HepG2 (cell line): Measurements from ENCODE around the gene CCDC6. TPM values are rescaled to one million over a fixed set of nuclear protein-coding genes. Genes with fewer than 3 reads are reported as not detected.

Source experiments
- AGO1 ChIP-seq: fragments of 200-400 bp; formaldehyde crosslinking; IDR thresholded peaks from 2 replicates; pipeline ENCODE4 v1.6.1; 2017; ENCODE audit warnings: mild to moderate bottlenecking, low read depth, low read length, moderate library complexity; ENCODE audit not compliant: poor library complexity, severe bottlenecking
- GPN1 ChIP-seq: sonication (generic); formaldehyde crosslinking; IDR thresholded peaks from 2 replicates; pipeline ENCODE4 v1.5.1; 2020; ENCODE audit warnings: missing genetic modification reagents, borderline replicate concordance
- HIVEP1 ChIP-seq: sonication (generic); formaldehyde crosslinking; IDR thresholded peaks from 2 replicates; pipeline ENCODE4 v1.4.0; 2020; ENCODE audit warnings: mild to moderate bottlenecking, missing genetic modification reagents
- MBD4 ChIP-seq: IDR thresholded peaks from 2 replicates; pipeline ENCODE4 v1.6.1; 2012; ENCODE audit warnings: low read length, inconsistent platforms, borderline replicate concordance
- MTA3 ChIP-seq: sonication (generic); formaldehyde crosslinking; IDR thresholded peaks from 2 replicates; pipeline ENCODE4 v1.4.0; 2020; ENCODE audit warnings: missing genetic modification reagents
- NCOA2 ChIP-seq: sonication (generic); formaldehyde crosslinking; IDR thresholded peaks from 2 replicates; pipeline ENCODE4 v1.8.0; 2022; ENCODE audit warnings: inconsistent platforms
- NKX3-1 ChIP-seq: sonication (generic); formaldehyde crosslinking; IDR thresholded peaks from 2 replicates; pipeline ENCODE4 v1.5.0; 2020; ENCODE audit warnings: missing genetic modification reagents
- PHF21A ChIP-seq: sonication (generic); formaldehyde crosslinking; IDR thresholded peaks from 2 replicates; pipeline ENCODE4 v1.5.0; 2020; ENCODE audit warnings: mild to moderate bottlenecking, missing genetic modification reagents
- PRMT3 ChIP-seq: sonication (generic); formaldehyde crosslinking; IDR thresholded peaks from 2 replicates; pipeline ENCODE4 v1.8.1; 2022; ENCODE audit warnings: low read depth, mild to moderate bottlenecking, moderate library complexity, missing genetic modification reagents, borderline replicate concordance
- XBP1 ChIP-seq: sonication (generic); formaldehyde crosslinking; IDR thresholded peaks from 2 replicates; pipeline ENCODE4 v1.5.0; 2020; ENCODE audit warnings: missing genetic modification reagents
- ZNF296 ChIP-seq: sonication (generic); formaldehyde crosslinking; conservative IDR thresholded peaks from 2 replicates; pipeline ENCODE4 v1.5.0; 2020; ENCODE audit warnings: mild to moderate bottlenecking, missing genetic modification reagents
- ZNF746 ChIP-seq: sonication (generic); formaldehyde crosslinking; IDR thresholded peaks from 2 replicates; pipeline ENCODE4 v1.8.0; 2022; ENCODE audit warnings: mild to moderate bottlenecking, missing genetic modification reagents
- polyA plus RNA-seq, 8 experiments: library from polyadenylated mRNA; depleted of rRNA in 3 of 8; stranded (reverse) in 7 of 8; unstranded in 1 of 8; fragments of >200 nt; fragmentation: Illumina TruSeq in 4 of 8; extraction: Trizol in 4 of 8; gene quantifications; 2 replicates each; pipeline versions ENCODE4 v1.2.1 to v1.2.3, GENCODE V29; 2011 to 2016; ENCODE audit warnings: low read depth in 4 of 8, missing spikeins in 1 of 8, mixed read lengths in 1 of 8; ENCODE audit not compliant: insufficient read depth in 1 of 8
- total RNA-seq, 5 experiments: library from RNA; depleted of rRNA; stranded (reverse); fragments of >200 nt; fragmentation: Illumina TruSeq; extraction: Trizol; gene quantifications; 2 replicates each; pipeline ENCODE4 v1.2.3, GENCODE V29; 2016; ENCODE audit warnings: low read depth in 1 of 5
- TF ChIP-seq, protein P1 (sequence below): sonication (generic); formaldehyde crosslinking; IDR thresholded peaks from 2 replicates; pipeline ENCODE4; 2020; ENCODE audit warnings: missing genetic modification reagents, mild to moderate bottlenecking, borderline replicate concordance
- TF ChIP-seq, protein P2 (sequence below): sonication (generic); formaldehyde crosslinking; IDR thresholded peaks from 2 replicates; pipeline ENCODE4 v1.5.1; 2020; ENCODE audit warnings: missing genetic modification reagents, mild to moderate bottlenecking, borderline replicate concordance
- TF ChIP-seq, protein P3 (sequence below): sonication (generic); formaldehyde crosslinking; IDR thresholded peaks from 2 replicates; pipeline ENCODE4 v1.5.0; 2020; ENCODE audit warnings: missing genetic modification reagents
- TF ChIP-seq, protein P4 (sequence below): sonication (generic); formaldehyde crosslinking; IDR thresholded peaks from 2 replicates; pipeline ENCODE4 v1.5.0; 2020; ENCODE audit warnings: mild to moderate bottlenecking, missing genetic modification reagents, borderline replicate concordance
- TF ChIP-seq, protein P5 (sequence below): sonication (generic); formaldehyde crosslinking; IDR thresholded peaks from 2 replicates; pipeline ENCODE4 v1.4.0; 2020; ENCODE audit warnings: mild to moderate bottlenecking, missing genetic modification reagents, borderline replicate concordance

CCDC6 gene
- total and polyA plus RNA-seq, 2 of the 13 experiments (the other 11 are each of a cell fraction or from before 2014, with no cell fraction given): 17.9 to 18.3 TPM

DNA sequence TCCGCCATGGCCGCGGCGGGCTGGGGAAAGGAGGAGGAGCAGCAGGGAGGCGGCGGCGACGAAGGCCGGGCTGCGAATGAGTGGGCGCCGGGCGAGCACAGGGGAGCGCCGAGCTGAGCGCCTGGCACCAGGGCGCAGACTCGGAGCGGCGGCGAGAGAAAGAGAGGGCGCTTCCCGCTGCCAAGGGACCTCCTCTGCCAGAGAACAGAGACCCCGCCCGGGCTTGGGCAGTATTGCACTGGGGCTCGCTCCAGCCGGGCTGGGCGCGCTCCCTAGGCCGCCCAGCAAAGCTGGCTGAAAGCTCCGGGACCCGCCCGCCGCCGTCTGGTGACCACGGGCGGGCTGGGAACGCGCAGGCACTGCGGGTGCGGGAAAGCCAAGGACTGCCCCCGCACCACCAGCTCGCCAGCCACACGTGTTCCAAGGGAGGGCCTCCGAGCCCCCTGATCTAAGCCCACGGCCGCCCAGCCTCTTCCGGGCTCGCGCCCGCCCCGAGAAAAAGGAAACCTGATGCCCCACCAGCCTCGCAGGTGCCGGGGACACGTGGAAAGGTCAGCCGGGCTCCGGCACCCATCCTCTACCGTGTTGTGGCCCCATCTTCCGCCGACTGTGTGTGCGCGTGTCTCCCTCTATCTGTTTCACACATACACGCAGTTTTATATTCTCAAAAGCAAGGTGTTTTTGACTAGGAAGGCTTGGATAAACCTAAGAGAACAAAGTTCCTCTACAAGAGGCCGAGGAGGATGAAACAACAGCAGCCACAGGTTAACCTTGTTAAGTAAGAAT is at the start of gene CCDC6 (continued):
- TF ChIP-seq, protein P1, sequence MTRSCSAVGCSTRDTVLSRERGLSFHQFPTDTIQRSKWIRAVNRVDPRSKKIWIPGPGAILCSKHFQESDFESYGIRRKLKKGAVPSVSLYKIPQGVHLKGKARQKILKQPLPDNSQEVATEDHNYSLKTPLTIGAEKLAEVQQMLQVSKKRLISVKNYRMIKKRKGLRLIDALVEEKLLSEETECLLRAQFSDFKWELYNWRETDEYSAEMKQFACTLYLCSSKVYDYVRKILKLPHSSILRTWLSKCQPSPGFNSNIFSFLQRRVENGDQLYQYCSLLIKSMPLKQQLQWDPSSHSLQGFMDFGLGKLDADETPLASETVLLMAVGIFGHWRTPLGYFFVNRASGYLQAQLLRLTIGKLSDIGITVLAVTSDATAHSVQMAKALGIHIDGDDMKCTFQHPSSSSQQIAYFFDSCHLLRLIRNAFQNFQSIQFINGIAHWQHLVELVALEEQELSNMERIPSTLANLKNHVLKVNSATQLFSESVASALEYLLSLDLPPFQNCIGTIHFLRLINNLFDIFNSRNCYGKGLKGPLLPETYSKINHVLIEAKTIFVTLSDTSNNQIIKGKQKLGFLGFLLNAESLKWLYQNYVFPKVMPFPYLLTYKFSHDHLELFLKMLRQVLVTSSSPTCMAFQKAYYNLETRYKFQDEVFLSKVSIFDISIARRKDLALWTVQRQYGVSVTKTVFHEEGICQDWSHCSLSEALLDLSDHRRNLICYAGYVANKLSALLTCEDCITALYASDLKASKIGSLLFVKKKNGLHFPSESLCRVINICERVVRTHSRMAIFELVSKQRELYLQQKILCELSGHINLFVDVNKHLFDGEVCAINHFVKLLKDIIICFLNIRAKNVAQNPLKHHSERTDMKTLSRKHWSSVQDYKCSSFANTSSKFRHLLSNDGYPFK (CRISPR knock-in tag): peak; percentile 52
- TF ChIP-seq NKX3-1 (CRISPR knock-in tag): no peak; the same call in 1 of the 2 replicates
- TF ChIP-seq, protein P2, sequence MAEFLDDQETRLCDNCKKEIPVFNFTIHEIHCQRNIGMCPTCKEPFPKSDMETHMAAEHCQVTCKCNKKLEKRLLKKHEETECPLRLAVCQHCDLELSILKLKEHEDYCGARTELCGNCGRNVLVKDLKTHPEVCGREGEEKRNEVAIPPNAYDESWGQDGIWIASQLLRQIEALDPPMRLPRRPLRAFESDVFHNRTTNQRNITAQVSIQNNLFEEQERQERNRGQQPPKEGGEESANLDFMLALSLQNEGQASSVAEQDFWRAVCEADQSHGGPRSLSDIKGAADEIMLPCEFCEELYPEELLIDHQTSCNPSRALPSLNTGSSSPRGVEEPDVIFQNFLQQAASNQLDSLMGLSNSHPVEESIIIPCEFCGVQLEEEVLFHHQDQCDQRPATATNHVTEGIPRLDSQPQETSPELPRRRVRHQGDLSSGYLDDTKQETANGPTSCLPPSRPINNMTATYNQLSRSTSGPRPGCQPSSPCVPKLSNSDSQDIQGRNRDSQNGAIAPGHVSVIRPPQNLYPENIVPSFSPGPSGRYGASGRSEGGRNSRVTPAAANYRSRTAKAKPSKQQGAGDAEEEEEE (CRISPR knock-in tag): no peak
- no peak for TF ChIP-seq ZNF296 (CRISPR knock-in tag)
- TF ChIP-seq PRMT3 (CRISPR knock-in tag): 0 out of 2 replicates have a peak, but pooled peaks have one; percentile 70
- TF ChIP-seq, protein P3, sequence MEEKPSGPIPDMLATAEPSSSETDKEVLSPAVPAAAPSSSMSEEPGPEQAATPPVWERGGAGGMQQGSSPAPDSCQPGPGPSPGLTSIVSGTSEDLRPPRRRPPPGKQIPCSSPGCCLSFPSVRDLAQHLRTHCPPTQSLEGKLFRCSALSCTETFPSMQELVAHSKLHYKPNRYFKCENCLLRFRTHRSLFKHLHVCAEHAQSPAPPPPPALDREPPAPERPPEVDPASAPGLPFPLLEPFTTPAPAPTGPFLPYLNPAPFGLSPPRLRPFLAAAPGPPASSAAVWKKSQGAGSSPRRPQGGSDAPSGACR (CRISPR knock-in tag): peak; percentile 94
- peak; percentile 79; the same call in 1 of the 2 replicates for TF ChIP-seq ZNF746 (CRISPR knock-in tag)
- TF ChIP-seq, protein P4, sequence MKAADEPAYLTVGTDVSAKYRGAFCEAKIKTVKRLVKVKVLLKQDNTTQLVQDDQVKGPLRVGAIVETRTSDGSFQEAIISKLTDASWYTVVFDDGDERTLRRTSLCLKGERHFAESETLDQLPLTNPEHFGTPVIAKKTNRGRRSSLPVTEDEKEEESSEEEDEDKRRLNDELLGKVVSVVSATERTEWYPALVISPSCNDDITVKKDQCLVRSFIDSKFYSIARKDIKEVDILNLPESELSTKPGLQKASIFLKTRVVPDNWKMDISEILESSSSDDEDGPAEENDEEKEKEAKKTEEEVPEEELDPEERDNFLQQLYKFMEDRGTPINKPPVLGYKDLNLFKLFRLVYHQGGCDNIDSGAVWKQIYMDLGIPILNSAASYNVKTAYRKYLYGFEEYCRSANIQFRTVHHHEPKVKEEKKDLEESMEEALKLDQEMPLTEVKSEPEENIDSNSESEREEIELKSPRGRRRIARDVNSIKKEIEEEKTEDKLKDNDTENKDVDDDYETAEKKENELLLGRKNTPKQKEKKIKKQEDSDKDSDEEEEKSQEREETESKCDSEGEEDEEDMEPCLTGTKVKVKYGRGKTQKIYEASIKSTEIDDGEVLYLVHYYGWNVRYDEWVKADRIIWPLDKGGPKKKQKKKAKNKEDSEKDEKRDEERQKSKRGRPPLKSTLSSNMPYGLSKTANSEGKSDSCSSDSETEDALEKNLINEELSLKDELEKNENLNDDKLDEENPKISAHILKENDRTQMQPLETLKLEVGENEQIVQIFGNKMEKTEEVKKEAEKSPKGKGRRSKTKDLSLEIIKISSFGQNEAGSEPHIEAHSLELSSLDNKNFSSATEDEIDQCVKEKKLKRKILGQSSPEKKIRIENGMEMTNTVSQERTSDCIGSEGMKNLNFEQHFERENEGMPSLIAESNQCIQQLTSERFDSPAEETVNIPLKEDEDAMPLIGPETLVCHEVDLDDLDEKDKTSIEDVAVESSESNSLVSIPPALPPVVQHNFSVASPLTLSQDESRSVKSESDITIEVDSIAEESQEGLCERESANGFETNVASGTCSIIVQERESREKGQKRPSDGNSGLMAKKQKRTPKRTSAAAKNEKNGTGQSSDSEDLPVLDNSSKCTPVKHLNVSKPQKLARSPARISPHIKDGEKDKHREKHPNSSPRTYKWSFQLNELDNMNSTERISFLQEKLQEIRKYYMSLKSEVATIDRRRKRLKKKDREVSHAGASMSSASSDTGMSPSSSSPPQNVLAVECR: peak; percentile 76; the same call in 1 of the 2 replicates
- TF ChIP-seq XBP1 (CRISPR knock-in tag): no peak
- TF ChIP-seq MBD4: no peak
- no peak; the same call in 1 of the 2 replicates for TF ChIP-seq GPN1
- peak; percentile 82 for TF ChIP-seq PHF21A
- no peak for TF ChIP-seq NCOA2 (CRISPR knock-in tag)
- TF ChIP-seq, protein P5, sequence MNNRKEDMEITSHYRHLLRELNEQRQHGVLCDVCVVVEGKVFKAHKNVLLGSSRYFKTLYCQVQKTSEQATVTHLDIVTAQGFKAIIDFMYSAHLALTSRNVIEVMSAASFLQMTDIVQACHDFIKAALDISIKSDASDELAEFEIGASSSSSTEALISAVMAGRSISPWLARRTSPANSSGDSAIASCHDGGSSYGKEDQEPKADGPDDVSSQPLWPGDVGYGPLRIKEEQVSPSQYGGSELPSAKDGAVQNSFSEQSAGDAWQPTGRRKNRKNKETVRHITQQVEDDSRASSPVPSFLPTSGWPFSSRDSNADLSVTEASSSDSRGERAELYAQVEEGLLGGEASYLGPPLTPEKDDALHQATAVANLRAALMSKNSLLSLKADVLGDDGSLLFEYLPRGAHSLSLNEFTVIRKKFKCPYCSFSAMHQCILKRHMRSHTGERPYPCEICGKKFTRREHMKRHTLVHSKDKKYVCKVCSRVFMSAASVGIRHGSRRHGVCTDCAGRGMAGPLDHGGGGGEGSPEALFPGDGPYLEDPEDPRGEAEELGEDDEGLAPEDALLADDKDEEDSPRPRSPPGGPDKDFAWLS (CRISPR knock-in tag): no peak
- TF ChIP-seq HIVEP1 (CRISPR knock-in tag): peak; percentile 67; the same call in 1 of the 2 replicates
- no peak for TF ChIP-seq MTA3
- TF ChIP-seq AGO1: no peak
